ENCODE results near the gene PPP4R2.
A peak's percentile ranks its signal among the peaks of the same experiment; 100 is the strongest.

PPP4R2 gene

DNA sequence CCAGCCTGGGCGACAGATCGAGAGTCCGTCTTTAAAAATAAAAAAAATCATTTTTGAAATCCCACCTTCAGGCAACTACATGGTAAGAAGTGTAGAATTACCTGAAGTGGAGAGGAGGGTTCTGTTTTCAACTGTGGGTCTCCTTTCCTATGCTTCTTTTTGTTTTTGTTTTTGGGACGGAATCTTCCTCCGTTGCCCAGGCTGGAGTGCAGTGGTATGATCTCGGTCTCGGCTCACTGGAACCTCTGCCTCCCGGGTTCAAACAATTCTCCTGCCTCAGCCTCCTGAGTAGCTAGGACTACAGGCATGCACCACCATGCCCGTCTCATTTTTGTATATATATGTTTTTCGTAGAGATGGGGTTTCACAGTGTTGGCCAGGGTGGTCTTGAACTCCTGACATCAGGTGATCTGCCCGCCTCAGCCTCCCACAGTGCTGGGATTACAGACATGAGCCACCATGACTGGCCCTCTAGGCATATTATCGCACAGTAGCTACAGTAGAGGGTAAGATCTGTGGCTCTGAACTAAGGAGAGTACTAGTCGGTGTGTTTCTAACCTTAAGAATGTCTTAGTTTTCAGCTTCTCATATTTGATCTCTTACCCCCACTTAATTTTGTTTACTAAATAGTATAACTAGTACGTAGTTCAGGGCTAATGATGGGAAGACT, 73.3 kb downstream of the PPP4R2 start:
- no peak for DNase-seq (ENCODE audit: low read depth, low spot score)

GRCh38 chr3:73070675-73071575, 74.3 kb downstream of the PPP4R2 start:
- DNase-seq (ENCODE audit: low read depth, low spot score): no peak

DNA sequence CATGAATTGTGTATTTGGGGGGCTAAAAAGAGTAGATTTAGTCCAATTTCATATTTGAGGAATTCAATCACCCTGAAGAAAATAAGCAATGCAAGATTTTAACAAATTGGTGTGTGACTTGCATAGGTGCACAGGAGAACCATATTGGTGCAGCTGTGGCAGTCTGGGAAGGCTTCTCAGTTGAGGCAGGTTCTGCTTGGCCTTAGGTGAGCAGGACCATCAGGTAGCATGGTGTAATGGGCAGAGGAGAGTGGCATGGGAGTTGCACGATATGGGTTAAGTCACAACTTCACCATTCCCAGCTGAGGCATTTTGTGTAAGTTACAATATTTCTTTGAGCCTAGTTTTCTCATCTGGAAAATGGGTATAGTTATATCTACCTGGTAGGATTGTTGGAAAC, 75.3 kb downstream of the PPP4R2 start:
- no peak for DNase-seq (ENCODE audit: low read depth, low spot score)

DNA sequence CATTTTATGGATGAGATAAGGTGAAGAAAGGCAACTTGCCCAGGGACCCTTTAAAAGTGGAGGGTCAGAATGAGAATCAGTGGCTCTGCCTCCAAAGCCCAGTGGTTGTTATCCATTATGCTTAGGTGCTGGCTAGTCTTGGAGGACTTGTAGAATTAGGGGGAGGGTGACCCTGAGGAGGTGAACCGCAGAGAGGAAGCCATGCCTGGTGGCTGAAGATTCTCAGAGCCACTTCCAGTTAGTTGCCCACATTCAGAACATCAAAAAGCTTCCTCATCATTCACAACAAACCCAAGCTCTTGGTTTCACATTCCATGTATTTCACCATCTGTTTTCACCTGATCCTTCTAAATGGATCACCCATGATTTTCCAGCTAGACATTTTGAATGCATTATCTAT, 76.0 kb downstream of the PPP4R2 start:
- no peak for DNase-seq (ENCODE audit: low read depth, low spot score)

- no peak for DNase-seq (ENCODE audit: low read depth, low spot score)
Observed at GRCh38 chr3:73073091-73073707, 76.6 kb downstream of the PPP4R2 start.

DNA sequence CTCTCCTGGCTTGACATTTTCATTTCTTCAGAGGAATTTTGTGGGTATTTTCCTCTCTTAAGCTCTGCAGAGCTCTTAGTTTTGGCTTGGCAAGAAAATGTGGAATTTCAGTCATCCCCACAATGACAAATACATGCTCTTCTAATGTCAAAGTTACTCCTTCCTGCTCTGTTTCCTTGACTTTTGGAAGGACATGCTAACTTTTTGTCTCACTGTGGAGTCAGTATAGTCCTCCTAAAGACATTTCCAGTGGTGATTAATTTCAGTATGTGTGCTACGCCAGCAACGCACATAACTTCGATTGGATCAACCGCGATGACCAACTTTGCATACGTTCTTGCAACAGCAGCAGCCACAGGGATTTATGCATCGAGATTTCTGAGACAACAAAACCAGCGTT, 78.2 kb downstream of the PPP4R2 start:
- no peak for DNase-seq (ENCODE audit: low read depth, low spot score)

GRCh38 chr3:73080216-73080966, 83.8 kb downstream of the PPP4R2 start:
- DNase-seq (ENCODE audit: low read depth, low spot score): no peak

DNA sequence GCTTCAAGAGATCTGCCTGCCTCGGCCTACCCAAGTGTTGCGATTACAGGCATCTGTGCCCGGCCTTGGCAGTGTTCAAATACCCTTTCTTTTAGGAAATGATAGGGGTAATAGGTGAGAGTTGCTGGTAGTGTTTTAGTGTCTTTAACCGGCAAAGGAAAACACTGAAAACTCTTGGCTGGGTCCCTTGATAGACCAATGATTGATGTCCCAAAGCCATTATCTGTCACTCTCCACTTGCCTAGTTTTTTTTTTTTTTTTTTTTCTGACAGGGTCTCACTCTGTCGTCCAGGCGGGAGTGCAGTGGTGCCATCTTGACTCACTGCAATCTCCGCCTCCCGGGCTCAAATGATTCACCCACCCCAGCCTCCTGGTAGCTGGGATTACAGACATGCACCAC, 84.5 kb downstream of the PPP4R2 start:
- no peak for DNase-seq (ENCODE audit: low read depth, low spot score)

- no peak for DNase-seq (ENCODE audit: low read depth, low spot score)
Observed at GRCh38 chr3:73084170-73084569, 87.6 kb downstream of the PPP4R2 start.

- no peak for DNase-seq (ENCODE audit: low read depth, low spot score)
Observed at GRCh38 chr3:73086071-73086494, 89.5 kb downstream of the PPP4R2 start.

GRCh38 chr3:73094129-73094528, 97.5 kb downstream of the PPP4R2 start:
- no peak for DNase-seq (ENCODE audit: low read depth, low spot score)

DNA sequence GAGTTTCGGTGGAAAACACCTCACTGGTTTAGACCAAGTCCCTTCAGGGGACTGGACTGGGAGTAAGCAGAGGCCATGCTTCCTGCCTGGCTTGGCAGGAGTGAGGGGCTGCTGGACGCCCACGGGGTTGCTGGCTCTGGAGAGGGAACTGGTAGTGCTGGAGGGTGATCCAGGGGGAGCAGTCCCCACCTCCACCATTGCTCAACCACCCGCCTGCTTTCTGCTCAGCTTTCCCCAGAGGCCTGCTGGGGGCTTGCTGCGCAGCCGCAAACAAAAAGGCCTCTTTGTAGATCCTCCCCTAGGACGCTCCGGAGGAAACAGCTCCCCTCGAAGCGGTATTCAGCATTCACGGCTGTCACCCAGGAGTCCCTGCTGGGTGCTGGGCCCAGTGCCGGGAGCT, 98.3 kb downstream of the PPP4R2 start:
- DNase-seq (ENCODE audit: low read depth, low spot score): no peak

GRCh38 chr3:73096169-73096568, 99.6 kb downstream of the PPP4R2 start:
- no peak for DNase-seq (ENCODE audit: low read depth, low spot score)

- no peak for DNase-seq (ENCODE audit: low read depth, low spot score)
Observed at GRCh38 chr3:73098026-73098425, 101.4 kb downstream of the PPP4R2 start.

- DNase-seq (ENCODE audit: low read depth, low spot score): no peak
Observed at GRCh38 chr3:73098873-73099272, 102.3 kb downstream of the PPP4R2 start.

GRCh38 chr3:73100741-73101559, 104.3 kb downstream of the PPP4R2 start:
- peak; percentile 70 for DNase-seq (ENCODE audit: low read depth, low spot score)

DNA sequence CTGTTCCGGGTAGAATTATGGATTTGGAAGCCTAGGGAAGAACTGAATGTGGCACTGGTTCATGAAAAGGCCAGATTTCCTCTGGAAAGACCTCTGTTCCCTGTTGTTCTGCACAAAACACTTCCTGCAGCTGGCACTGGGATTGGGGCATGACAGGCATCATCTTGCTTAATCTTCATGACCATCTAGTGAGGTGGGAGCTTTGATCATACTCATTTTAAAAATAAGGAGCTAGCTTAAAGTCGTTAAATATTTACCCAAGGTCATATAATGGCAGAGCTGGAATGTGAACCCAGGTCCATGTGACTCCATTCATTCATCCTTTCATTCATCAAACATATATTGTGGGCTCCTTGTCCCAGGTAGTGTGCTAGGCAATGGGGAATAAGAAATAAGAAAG, 105.3 kb downstream of the PPP4R2 start:
- DNase-seq (ENCODE audit: low read depth, low spot score): no peak

DNA sequence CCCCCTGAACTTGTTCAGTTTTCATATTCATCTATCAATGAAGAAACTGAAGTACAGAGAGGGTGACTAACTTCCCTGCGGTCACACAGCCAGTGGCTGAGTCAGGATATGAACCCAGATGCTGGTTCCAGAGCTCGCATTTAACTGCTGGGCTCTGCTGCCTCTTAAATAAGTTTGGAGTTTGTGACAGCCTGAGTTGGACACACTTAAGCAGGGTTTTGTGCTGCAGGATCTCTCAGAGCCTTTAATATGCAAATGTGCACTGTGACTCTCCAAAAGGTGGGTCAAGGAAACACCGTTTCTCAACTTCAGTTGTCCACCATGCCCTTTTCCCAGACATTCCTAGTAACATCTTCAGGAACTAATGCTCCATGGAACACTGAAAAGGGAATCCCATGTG, 110.6 kb downstream of the PPP4R2 start:
- no peak for DNase-seq (ENCODE audit: low read depth, low spot score)

DNA sequence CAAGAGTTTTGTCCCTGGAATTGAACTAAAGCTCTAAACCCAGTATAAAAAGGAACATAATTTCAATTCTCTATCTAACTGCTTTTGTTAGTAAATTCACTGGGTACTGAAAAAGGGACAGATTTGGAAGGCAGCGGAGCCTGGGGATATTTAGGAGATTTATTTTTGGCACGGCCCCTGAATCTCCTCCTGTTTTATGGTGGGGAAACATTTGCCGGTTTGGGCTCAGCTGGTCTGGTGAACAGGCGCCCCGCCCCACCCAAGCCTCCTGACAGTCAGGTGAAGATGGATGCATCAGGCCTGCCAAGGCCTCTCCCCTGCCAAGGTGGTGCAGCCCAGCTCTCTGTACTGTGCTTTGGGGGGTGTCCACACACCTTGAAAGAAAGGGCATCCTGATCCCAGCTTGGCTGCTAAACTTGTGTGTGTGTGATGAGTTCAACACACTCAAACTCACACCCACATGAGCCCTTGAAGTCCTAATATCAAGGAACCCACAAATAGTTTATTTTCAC, 111.1 kb downstream of the PPP4R2 start:
- DNase-seq (ENCODE audit: low read depth, low spot score): no peak

DNA sequence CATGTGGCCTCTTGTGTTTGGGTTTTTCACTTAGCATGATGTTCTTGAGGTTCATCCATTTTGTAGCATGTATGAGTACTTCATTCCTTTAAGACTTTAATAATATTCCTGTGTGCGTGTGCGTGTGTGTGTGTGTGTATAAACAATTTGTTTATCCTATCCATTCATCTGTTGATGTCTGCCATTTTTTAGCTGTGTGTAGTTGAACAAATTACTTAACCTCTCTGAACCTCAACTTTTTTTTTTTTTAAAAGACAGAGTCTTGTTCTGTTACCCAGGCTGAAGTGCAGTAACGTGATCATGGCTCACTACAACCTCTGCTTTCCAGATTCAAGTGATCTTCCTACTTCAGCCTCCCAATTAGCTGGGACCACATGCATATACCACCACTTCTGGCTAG, 112.1 kb downstream of the PPP4R2 start:
- no peak for DNase-seq (ENCODE audit: low read depth, low spot score)

DNA sequence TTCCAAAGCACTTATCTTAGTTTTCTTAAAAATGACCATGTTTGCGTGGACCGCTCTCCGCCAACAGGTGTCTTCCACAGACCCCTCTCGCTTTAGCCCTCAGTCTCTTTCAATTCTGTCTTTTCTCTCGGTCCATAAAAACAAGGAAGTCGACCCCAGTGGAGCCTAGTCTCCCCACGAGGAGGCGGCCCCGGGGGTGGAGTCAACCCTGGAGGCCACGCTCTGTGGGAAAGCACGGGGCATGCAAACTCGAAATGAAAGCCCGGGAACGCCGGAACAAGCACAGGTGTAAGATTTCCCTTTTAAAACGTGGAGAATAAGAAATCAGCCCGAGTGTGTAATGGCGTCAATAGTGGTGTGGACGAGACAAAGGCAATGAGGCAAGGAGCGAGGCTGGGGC, 113.9 kb downstream of the PPP4R2 start:
- no peak for DNase-seq (ENCODE audit: low read depth, low spot score)
